RWPE2 (cell line): ENCODE data around the gene PROM2.

ENCODE experiments used
- ATAC-seq: fragments of 200-7000 bp; cut with Tn5 transposase; 3 replicates; pipeline ENCODE4 v1.9.1; 2021; ENCODE audit warnings: low read depth
- DNase-seq: peaks from one replicate; pipeline ENCODE4 v3.0.0-alpha.2; 2020; ENCODE audit warnings: low spot score
- H3K27ac ChIP-seq: fragments of 450-650 bp; 2 replicates; pipeline ENCODE4 v1.5.1; 2017; ENCODE audit warnings: mild to moderate bottlenecking; ENCODE audit not compliant: poor library complexity, severe bottlenecking
- H3K27me3 ChIP-seq: fragments of 250-450 bp; sonication (Bioruptor Pico); 2 replicates; pipeline ENCODE4 v1.5.1; 2021; ENCODE audit warnings: mild to moderate bottlenecking, moderate library complexity; ENCODE audit not compliant: insufficient read depth, poor library complexity, severe bottlenecking
- H3K36me3 ChIP-seq: fragments of 250-450 bp; sonication (Bioruptor Pico); 2 replicates; pipeline ENCODE4 v1.5.1; 2020; ENCODE audit warnings: low read depth, mild to moderate bottlenecking, moderate library complexity
- H3K4me1 ChIP-seq: fragments of 250-450 bp; sonication (Bioruptor Pico); 2 replicates; pipeline ENCODE4 v1.5.1; 2021; ENCODE audit warnings: mild to moderate bottlenecking, moderate library complexity; ENCODE audit not compliant: insufficient read depth, poor library complexity, severe bottlenecking
- H3K4me3 ChIP-seq: fragments of 250-450 bp; sonication (Bioruptor Pico); 2 replicates; pipeline ENCODE4 v1.5.1; 2021; ENCODE audit warnings: mild to moderate bottlenecking, moderate library complexity; ENCODE audit not compliant: severe bottlenecking
- H3K9me3 ChIP-seq: fragments of 250-450 bp; sonication (Bioruptor Pico); 2 replicates; pipeline ENCODE4 v1.5.1; 2021; ENCODE audit warnings: mild to moderate bottlenecking, moderate library complexity; ENCODE audit not compliant: severe bottlenecking
- TF ChIP-seq, protein P1 (sequence below): fragments of 450-650 bp; IDR thresholded peaks from one replicate; pipeline ENCODE4 v1.5.1; 2017; ENCODE audit warnings: mild to moderate bottlenecking, moderate library complexity; ENCODE audit not compliant: poor library complexity, severe bottlenecking

PROM2 gene

DNA sequence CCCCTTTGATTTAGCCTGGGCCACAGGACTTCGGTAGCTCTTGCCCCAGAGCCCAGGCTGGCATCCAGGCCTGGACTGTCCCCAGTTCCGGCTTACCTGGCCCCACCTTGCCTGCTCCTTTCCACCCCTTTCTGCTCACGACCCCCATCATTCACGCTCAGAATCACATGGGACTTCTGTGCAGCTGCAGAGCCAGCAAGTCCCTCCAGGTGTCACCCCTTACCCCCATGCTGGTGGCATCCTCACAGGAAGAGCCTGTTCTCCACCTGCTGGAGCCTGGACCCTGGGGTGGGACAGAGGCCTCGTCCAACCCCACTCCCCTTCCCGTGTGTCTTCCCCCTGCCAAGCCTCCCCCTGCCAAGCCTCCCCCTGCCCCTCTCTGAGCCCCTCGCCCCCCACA is 15.0 kb downstream of the PROM2 start:
- no peak for ATAC-seq
- Histone ChIP-seq H3K4me1 (peaks cover 7% of the 10 kb centered on the region), H3K27ac (no peak overlapping the region), H3K4me3 (no peak overlapping the region), H3K9me3 (no peaks in the 10 kb centered on the region), H3K27me3 (no peaks in the 10 kb centered on the region), H3K36me3 (peaks cover 4% of the 10 kb centered on the region; the same call in 1 of the 2 replicates)
- DNase-seq, result no peak
- TF ChIP-seq, protein P1, sequence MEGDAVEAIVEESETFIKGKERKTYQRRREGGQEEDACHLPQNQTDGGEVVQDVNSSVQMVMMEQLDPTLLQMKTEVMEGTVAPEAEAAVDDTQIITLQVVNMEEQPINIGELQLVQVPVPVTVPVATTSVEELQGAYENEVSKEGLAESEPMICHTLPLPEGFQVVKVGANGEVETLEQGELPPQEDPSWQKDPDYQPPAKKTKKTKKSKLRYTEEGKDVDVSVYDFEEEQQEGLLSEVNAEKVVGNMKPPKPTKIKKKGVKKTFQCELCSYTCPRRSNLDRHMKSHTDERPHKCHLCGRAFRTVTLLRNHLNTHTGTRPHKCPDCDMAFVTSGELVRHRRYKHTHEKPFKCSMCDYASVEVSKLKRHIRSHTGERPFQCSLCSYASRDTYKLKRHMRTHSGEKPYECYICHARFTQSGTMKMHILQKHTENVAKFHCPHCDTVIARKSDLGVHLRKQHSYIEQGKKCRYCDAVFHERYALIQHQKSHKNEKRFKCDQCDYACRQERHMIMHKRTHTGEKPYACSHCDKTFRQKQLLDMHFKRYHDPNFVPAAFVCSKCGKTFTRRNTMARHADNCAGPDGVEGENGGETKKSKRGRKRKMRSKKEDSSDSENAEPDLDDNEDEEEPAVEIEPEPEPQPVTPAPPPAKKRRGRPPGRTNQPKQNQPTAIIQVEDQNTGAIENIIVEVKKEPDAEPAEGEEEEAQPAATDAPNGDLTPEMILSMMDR, result no peak

DNA sequence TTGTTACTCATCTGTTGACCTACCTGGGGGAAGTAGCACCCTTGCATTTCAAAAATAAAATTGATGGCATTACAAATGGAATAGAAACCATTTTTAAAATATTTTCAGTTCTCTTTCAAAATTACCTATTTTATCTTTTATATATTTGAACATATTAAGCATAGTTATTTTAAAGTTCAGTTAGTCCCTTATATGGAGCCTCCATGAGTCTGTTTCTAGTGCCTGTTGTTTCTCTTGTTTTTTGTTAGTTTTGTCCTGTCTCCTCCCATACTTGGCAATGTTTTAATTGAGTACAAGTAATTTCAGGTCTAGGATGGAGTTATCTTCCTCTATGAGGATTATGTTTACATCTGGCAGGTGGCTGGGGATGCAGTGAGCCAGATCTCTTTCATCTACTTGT is 17.0 kb downstream of the PROM2 start:
- H3K27me3 ChIP-seq, result no peaks in the 10 kb centered on the region
- no peaks in the 10 kb centered on the region for H3K9me3 ChIP-seq
- peaks cover 7% of the 10 kb centered on the region for H3K4me1 ChIP-seq
- DNase-seq (no peak), ATAC-seq (no peak)
- H3K4me3 ChIP-seq, result no peak overlapping the region
- no peak overlapping the region for H3K27ac ChIP-seq
- H3K36me3 ChIP-seq, result peaks cover 4% of the 10 kb centered on the region; the same call in 1 of the 2 replicates
- TF ChIP-seq, protein P1, result no peak

DNA sequence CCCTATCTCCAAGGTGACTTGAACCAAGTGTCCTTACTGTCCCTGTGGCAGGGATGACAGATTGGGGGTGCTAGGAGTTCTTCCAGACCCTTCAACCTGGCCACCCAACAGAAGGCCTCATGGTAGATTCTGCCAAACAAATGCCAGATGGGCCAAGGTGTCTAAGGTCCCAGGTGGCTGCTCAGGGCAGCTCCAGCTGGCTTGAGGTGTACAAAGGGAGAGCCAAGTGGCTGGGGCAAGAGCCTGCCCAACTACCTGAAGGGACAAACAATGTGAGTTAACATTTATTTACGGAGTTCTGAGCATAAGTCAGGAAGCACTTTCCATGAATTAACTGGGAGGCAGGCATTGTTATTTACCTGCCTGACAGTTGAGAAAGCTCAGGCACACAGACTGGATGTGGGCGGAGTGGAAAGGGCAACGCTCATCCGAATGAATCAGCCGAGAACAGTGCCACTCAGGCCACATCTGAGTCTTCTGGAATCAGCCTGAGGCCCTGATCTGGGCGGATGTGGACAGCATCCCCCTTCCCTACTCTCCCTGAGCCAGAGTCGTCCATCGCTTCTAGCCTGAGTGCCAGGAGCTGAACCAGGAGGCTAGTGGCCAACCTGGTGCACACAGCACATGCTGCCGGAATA is 18.5 kb downstream of the PROM2 start:
- TF ChIP-seq, protein P1, result no peak
- DNase-seq (no peak), ATAC-seq (peak; percentile 97)
- peaks cover 4% of the 10 kb centered on the region; the same call in 1 of the 2 replicates for H3K36me3 ChIP-seq
- H3K9me3 ChIP-seq, result no peaks in the 10 kb centered on the region
- H3K27me3 ChIP-seq, result peaks cover 2% of the 10 kb centered on the region
- peaks cover 7% of the 10 kb centered on the region for H3K4me1 ChIP-seq
- no peak overlapping the region for H3K4me3 ChIP-seq
- peak overlapping the region; percentile 52 for H3K27ac ChIP-seq

DNA sequence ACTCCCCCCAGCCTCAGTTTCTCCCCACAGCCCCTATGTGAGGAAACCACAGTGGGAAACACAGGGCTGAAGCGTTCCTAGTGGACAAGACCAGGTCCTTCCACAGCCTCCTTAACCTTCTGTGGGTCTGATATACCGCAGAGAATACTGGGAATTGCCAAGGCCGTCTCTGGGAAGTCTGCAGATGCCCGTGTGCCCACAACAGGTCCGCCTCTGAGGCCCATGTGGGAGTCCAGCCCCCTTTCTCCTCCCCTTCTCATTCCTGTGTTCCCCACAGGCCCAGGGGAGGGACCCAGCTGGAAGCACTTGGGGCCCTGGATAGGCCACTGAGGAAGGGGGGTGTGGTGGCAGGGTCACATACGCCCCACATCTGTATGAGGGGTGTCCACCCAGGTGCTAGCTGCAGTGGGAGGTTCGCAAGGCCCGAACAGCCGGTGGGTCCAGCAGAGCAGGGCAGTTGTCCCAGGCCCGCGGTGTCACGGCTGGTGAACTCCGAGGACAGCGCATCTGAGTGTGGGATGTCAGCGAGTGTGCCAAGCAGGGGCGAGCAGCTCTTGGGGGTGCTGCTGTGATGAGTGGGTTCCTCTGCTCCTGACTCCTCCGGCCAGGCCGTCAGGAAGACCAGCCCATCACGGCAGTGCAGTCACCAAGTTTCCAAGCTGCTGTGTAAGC is 20.5 kb downstream of the PROM2 start:
- peaks cover 2% of the 10 kb centered on the region for H3K27me3 ChIP-seq
- peaks cover 4% of the 10 kb centered on the region; the same call in 1 of the 2 replicates for H3K36me3 ChIP-seq
- TF ChIP-seq, protein P1, result no peak
- peaks cover 7% of the 10 kb centered on the region for H3K4me1 ChIP-seq
- H3K27ac ChIP-seq, result no peak overlapping the region
- no peak for ATAC-seq
- no peak overlapping the region for H3K4me3 ChIP-seq
- no peaks in the 10 kb centered on the region for H3K9me3 ChIP-seq
- no peak for DNase-seq

DNA sequence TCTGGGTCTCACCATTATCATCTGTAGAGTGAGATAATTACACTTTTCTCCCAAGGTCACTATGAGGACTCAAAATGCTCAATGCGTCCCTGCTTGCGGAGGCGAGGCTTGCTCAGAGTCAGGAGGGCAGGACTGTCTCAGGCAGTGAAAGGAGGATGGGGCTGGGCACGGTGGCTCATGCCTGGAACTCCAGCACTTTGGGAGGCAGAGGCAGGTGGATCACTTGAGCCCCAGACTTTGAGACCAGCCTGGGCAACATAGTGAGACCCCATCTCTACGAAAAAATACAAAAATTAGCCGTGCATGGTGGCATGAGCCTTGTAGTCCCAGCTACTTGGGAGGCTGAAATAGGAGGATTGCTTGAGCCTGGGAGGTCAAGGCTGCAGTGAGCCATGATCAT is 21.1 kb downstream of the PROM2 start:
- Histone ChIP-seq H3K27me3 (peaks cover 2% of the 10 kb centered on the region), H3K9me3 (no peaks in the 10 kb centered on the region), H3K4me1 (peaks cover 7% of the 10 kb centered on the region), H3K36me3 (peaks cover under 1% of the 10 kb centered on the region; the same call in 1 of the 2 replicates), H3K27ac (no peak overlapping the region), H3K4me3 (no peak overlapping the region)
- ATAC-seq (no peak), DNase-seq (no peak)
- TF ChIP-seq, protein P1, result no peak
